ENCODE data around the gene ZNF555.

Gene ZNF555

GRCh38 chr19:2834294-2834871 is 6.9 kb upstream of the ZNF555 start:
- Histone ChIP-seq H3K4me3 (ENCODE audit: low read depth, low read length) (no peak overlapping the region), H3K27ac (ENCODE audit: low read depth, low read length) (no peak overlapping the region), H3K9me3 (ENCODE audit: control insufficient read depth, insufficient read depth, low read depth, low read length) (peaks cover 68% of the 10 kb centered on the region), H3K27me3 (ENCODE audit: control insufficient read depth, insufficient read depth, low read length) (no peaks in the 10 kb centered on the region), H3K9ac (ENCODE audit: low read length) (no peak overlapping the region), H3K4me1 (ENCODE audit: control insufficient read depth, insufficient read depth, low read length) (no peaks in the 10 kb centered on the region), H3K36me3 (ENCODE audit: control insufficient read depth, insufficient read depth, low read length) (peaks cover 26% of the 10 kb centered on the region)

- Histone ChIP-seq H3K9ac (ENCODE audit: low read length) (no peak overlapping the region), H3K27ac (ENCODE audit: low read depth, low read length) (no peak overlapping the region), H3K9me3 (ENCODE audit: control insufficient read depth, insufficient read depth, low read depth, low read length) (peaks cover 49% of the 10 kb centered on the region), H3K36me3 (ENCODE audit: control insufficient read depth, insufficient read depth, low read length) (peaks cover 21% of the 10 kb centered on the region), H3K4me3 (ENCODE audit: low read depth, low read length) (no peak overlapping the region), H3K4me1 (ENCODE audit: control insufficient read depth, insufficient read depth, low read length) (no peaks in the 10 kb centered on the region), H3K27me3 (ENCODE audit: control insufficient read depth, insufficient read depth, low read length) (no peaks in the 10 kb centered on the region)
Observed at GRCh38 chr19:2837430-2837829, 3.8 kb upstream of the ZNF555 start.

- Histone ChIP-seq H3K9me3 (ENCODE audit: control insufficient read depth, insufficient read depth, low read depth, low read length) (peaks cover 34% of the 10 kb centered on the region), H3K4me3 (ENCODE audit: low read depth, low read length) (peak overlapping the region; percentile 79), H3K9ac (ENCODE audit: low read length) (no peak overlapping the region), H3K27me3 (ENCODE audit: control insufficient read depth, insufficient read depth, low read length) (no peaks in the 10 kb centered on the region), H3K4me1 (ENCODE audit: control insufficient read depth, insufficient read depth, low read length) (no peaks in the 10 kb centered on the region), H3K27ac (ENCODE audit: low read depth, low read length) (no peak overlapping the region), H3K36me3 (ENCODE audit: control insufficient read depth, insufficient read depth, low read length) (peaks cover 12% of the 10 kb centered on the region)
Observed at GRCh38 chr19:2841855-2842574, 740 bp downstream of the ZNF555 start.

- Histone ChIP-seq H3K36me3 (ENCODE audit: control insufficient read depth, insufficient read depth, low read length) (peaks cover 18% of the 10 kb centered on the region), H3K27me3 (ENCODE audit: control insufficient read depth, insufficient read depth, low read length) (no peaks in the 10 kb centered on the region), H3K9me3 (ENCODE audit: control insufficient read depth, insufficient read depth, low read depth, low read length) (peaks cover 53% of the 10 kb centered on the region), H3K4me3 (ENCODE audit: low read depth, low read length) (no peak overlapping the region), H3K27ac (ENCODE audit: low read depth, low read length) (no peak overlapping the region), H3K4me1 (ENCODE audit: control insufficient read depth, insufficient read depth, low read length) (no peaks in the 10 kb centered on the region), H3K9ac (ENCODE audit: low read length) (no peak overlapping the region)
Observed at GRCh38 chr19:2845107-2845506, 3.8 kb downstream of the ZNF555 start.

- Histone ChIP-seq H3K36me3 (ENCODE audit: control insufficient read depth, insufficient read depth, low read length) (peaks cover 30% of the 10 kb centered on the region), H3K4me1 (ENCODE audit: control insufficient read depth, insufficient read depth, low read length) (no peaks in the 10 kb centered on the region), H3K4me3 (ENCODE audit: low read depth, low read length) (no peak overlapping the region), H3K9ac (ENCODE audit: low read length) (no peak overlapping the region), H3K27me3 (ENCODE audit: control insufficient read depth, insufficient read depth, low read length) (no peaks in the 10 kb centered on the region), H3K27ac (ENCODE audit: low read depth, low read length) (no peak overlapping the region), H3K9me3 (ENCODE audit: control insufficient read depth, insufficient read depth, low read depth, low read length) (peaks cover 65% of the 10 kb centered on the region)
Observed at GRCh38 chr19:2846180-2846894, 5.1 kb downstream of the ZNF555 start.

GRCh38 chr19:2847507-2847906 is 6.2 kb downstream of the ZNF555 start:
- no peaks in the 10 kb centered on the region for H3K4me1 ChIP-seq (ENCODE audit: control insufficient read depth, insufficient read depth, low read length)
- peaks cover 76% of the 10 kb centered on the region for H3K9me3 ChIP-seq (ENCODE audit: control insufficient read depth, insufficient read depth, low read depth, low read length)
- H3K27ac ChIP-seq (ENCODE audit: low read depth, low read length) = no peak overlapping the region

GRCh38 chr19:2848616-2849015 is 7.3 kb downstream of the ZNF555 start:
- no peak overlapping the region for H3K9ac ChIP-seq (ENCODE audit: low read length)
- no peak overlapping the region for H3K27ac ChIP-seq (ENCODE audit: low read depth, low read length)
- H3K9me3 ChIP-seq (ENCODE audit: control insufficient read depth, insufficient read depth, low read depth, low read length) = peaks cover 84% of the 10 kb centered on the region
- H3K4me1 ChIP-seq (ENCODE audit: control insufficient read depth, insufficient read depth, low read length) = no peaks in the 10 kb centered on the region
- H3K4me3 ChIP-seq (ENCODE audit: low read depth, low read length) = no peak overlapping the region
- no peaks in the 10 kb centered on the region for H3K27me3 ChIP-seq (ENCODE audit: control insufficient read depth, insufficient read depth, low read length)
- peaks cover 53% of the 10 kb centered on the region for H3K36me3 ChIP-seq (ENCODE audit: control insufficient read depth, insufficient read depth, low read length)

More at GRCh38 chr19:2847507-2847906, 6.2 kb downstream of the ZNF555 start:
- Histone ChIP-seq H3K4me3 (ENCODE audit: low read depth, low read length) (no peak overlapping the region), H3K9ac (ENCODE audit: low read length) (no peak overlapping the region), H3K27me3 (ENCODE audit: control insufficient read depth, insufficient read depth, low read length) (no peaks in the 10 kb centered on the region), H3K36me3 (ENCODE audit: control insufficient read depth, insufficient read depth, low read length) (peaks cover 42% of the 10 kb centered on the region)

- no peak overlapping the region for H3K9ac ChIP-seq (ENCODE audit: low read length)
- no peaks in the 10 kb centered on the region for H3K27me3 ChIP-seq (ENCODE audit: control insufficient read depth, insufficient read depth, low read length)
- peaks cover 93% of the 10 kb centered on the region for H3K9me3 ChIP-seq (ENCODE audit: control insufficient read depth, insufficient read depth, low read depth, low read length)
- H3K4me3 ChIP-seq (ENCODE audit: low read depth, low read length) = no peak overlapping the region
- peaks cover 65% of the 10 kb centered on the region for H3K36me3 ChIP-seq (ENCODE audit: control insufficient read depth, insufficient read depth, low read length)
- H3K4me1 ChIP-seq (ENCODE audit: control insufficient read depth, insufficient read depth, low read length) = no peaks in the 10 kb centered on the region
- no peak overlapping the region for H3K27ac ChIP-seq (ENCODE audit: low read depth, low read length)
Observed at GRCh38 chr19:2850256-2850925, 9.1 kb downstream of the ZNF555 start.

GRCh38 chr19:2852598-2852997 is 11.3 kb downstream of the ZNF555 start:
- Histone ChIP-seq H3K4me1 (ENCODE audit: control insufficient read depth, insufficient read depth, low read length) (no peaks in the 10 kb centered on the region), H3K9ac (ENCODE audit: low read length) (no peak overlapping the region), H3K9me3 (ENCODE audit: control insufficient read depth, insufficient read depth, low read depth, low read length) (peaks cover 92% of the 10 kb centered on the region), H3K36me3 (ENCODE audit: control insufficient read depth, insufficient read depth, low read length) (peaks cover 55% of the 10 kb centered on the region), H3K27ac (ENCODE audit: low read depth, low read length) (no peak overlapping the region), H3K4me3 (ENCODE audit: low read depth, low read length) (peak overlapping the region; percentile 20; the same call in 1 of the 2 replicates), H3K27me3 (ENCODE audit: control insufficient read depth, insufficient read depth, low read length) (no peaks in the 10 kb centered on the region)

GRCh38 chr19:2853015-2853606 is 11.8 kb downstream of the ZNF555 start:
- no peak overlapping the region for H3K9ac ChIP-seq (ENCODE audit: low read length)
- no peaks in the 10 kb centered on the region for H3K4me1 ChIP-seq (ENCODE audit: control insufficient read depth, insufficient read depth, low read length)
- H3K36me3 ChIP-seq (ENCODE audit: control insufficient read depth, insufficient read depth, low read length) = peaks cover 55% of the 10 kb centered on the region
- H3K4me3 ChIP-seq (ENCODE audit: low read depth, low read length) = no peak overlapping the region
- no peaks in the 10 kb centered on the region for H3K27me3 ChIP-seq (ENCODE audit: control insufficient read depth, insufficient read depth, low read length)
- peaks cover 94% of the 10 kb centered on the region for H3K9me3 ChIP-seq (ENCODE audit: control insufficient read depth, insufficient read depth, low read depth, low read length)
- H3K27ac ChIP-seq (ENCODE audit: low read depth, low read length) = no peak overlapping the region

Measured in HUES6 (cell line).